ENCODE results near the gene SEMA4G. TPM values are rescaled to one million over a fixed set of nuclear protein-coding genes. Genes with fewer than 3 reads are reported as not detected.

The SEMA4G gene
- total RNA-seq, 1 experiment from 2014 or later: not detected

GRCh38 chr10:100976906-100977305, 7.6 kb downstream of the SEMA4G start:
- TF ChIP-seq CTCF (IDR thresholded peaks at IDR 0.05; ENCODE audit: unreplicated experiment): no peak
- H3K4me1 Mint-ChIP-seq (ENCODE audit: insufficient read depth, unreplicated experiment): no peaks in the 10 kb centered on the region
- POLR2A ChIA-PET: interaction anchor here (0.6 kb wide), 1 partner anchor 10 kb away, joined by 3 read pairs; the partner anchor contains the start of genes MRPL43 and TWNK
- no peak overlapping the region for H3K27ac Mint-ChIP-seq (ENCODE audit: low read depth, unreplicated experiment)
- no peaks in the 10 kb centered on the region for H3K9me3 Mint-ChIP-seq (ENCODE audit: unreplicated experiment)
- no peaks in the 10 kb centered on the region for H3K27me3 Mint-ChIP-seq (ENCODE audit: insufficient read depth, unreplicated experiment)
- no peak for DNase-seq (ENCODE audit: unreplicated experiment)
- intact Hi-C loops (cut with micrococcal nuclease): no loop called here
- BruUV-seq (replicated peaks): no TSS peak
- H3K4me3 Mint-ChIP-seq (ENCODE audit: unreplicated experiment): no peak overlapping the region
- CTCF ChIA-PET: no interaction called here
- H3K36me3 Mint-ChIP-seq (ENCODE audit: insufficient read depth, unreplicated experiment): peaks cover 15% of the 10 kb centered on the region

GRCh38 chr10:100977436-100977835, 8.1 kb downstream of the SEMA4G start:
- H3K4me3 Mint-ChIP-seq (ENCODE audit: unreplicated experiment): no peak overlapping the region
- CTCF ChIA-PET: no interaction called here
- no peak for DNase-seq (ENCODE audit: unreplicated experiment)
- POLR2A ChIA-PET: no interaction called here
- H3K9me3 Mint-ChIP-seq (ENCODE audit: unreplicated experiment): no peaks in the 10 kb centered on the region
- no TSS peak for BruUV-seq (replicated peaks)
- no peaks in the 10 kb centered on the region for H3K27me3 Mint-ChIP-seq (ENCODE audit: insufficient read depth, unreplicated experiment)
- H3K36me3 Mint-ChIP-seq (ENCODE audit: insufficient read depth, unreplicated experiment): peaks cover 21% of the 10 kb centered on the region
- H3K4me1 Mint-ChIP-seq (ENCODE audit: insufficient read depth, unreplicated experiment): no peaks in the 10 kb centered on the region
- intact Hi-C loops (cut with micrococcal nuclease): no loop called here
- TF ChIP-seq CTCF (IDR thresholded peaks at IDR 0.05; ENCODE audit: unreplicated experiment): no peak
- no peak overlapping the region for H3K27ac Mint-ChIP-seq (ENCODE audit: low read depth, unreplicated experiment)

- no peak overlapping the region for H3K27ac Mint-ChIP-seq (ENCODE audit: low read depth, unreplicated experiment)
- no peaks in the 10 kb centered on the region for H3K27me3 Mint-ChIP-seq (ENCODE audit: insufficient read depth, unreplicated experiment)
- no peaks in the 10 kb centered on the region for H3K4me1 Mint-ChIP-seq (ENCODE audit: insufficient read depth, unreplicated experiment)
- H3K4me3 Mint-ChIP-seq (ENCODE audit: unreplicated experiment): no peak overlapping the region
- intact Hi-C loops (cut with micrococcal nuclease): no loop called here
- no TSS peak for BruUV-seq (replicated peaks)
- no peak for TF ChIP-seq CTCF (IDR thresholded peaks at IDR 0.05; ENCODE audit: unreplicated experiment)
- no peak for DNase-seq (ENCODE audit: unreplicated experiment)
- POLR2A ChIA-PET: no interaction called here
- peaks cover 28% of the 10 kb centered on the region for H3K36me3 Mint-ChIP-seq (ENCODE audit: insufficient read depth, unreplicated experiment)
- CTCF ChIA-PET: no interaction called here
- no peaks in the 10 kb centered on the region for H3K9me3 Mint-ChIP-seq (ENCODE audit: unreplicated experiment)
Measured at GRCh38 chr10:100978121-100978900, 9.0 kb downstream of the SEMA4G start.

- intact Hi-C loops (cut with micrococcal nuclease): no loop called here
- no peaks in the 10 kb centered on the region for H3K4me1 Mint-ChIP-seq (ENCODE audit: insufficient read depth, unreplicated experiment)
- no peaks in the 10 kb centered on the region for H3K27me3 Mint-ChIP-seq (ENCODE audit: insufficient read depth, unreplicated experiment)
- no peak for DNase-seq (ENCODE audit: unreplicated experiment)
- peaks cover 28% of the 10 kb centered on the region for H3K36me3 Mint-ChIP-seq (ENCODE audit: insufficient read depth, unreplicated experiment)
- no peak for TF ChIP-seq CTCF (IDR thresholded peaks at IDR 0.05; ENCODE audit: unreplicated experiment)
- no peak overlapping the region for H3K27ac Mint-ChIP-seq (ENCODE audit: low read depth, unreplicated experiment)
- CTCF ChIA-PET: no interaction called here
- POLR2A ChIA-PET: no interaction called here
- H3K4me3 Mint-ChIP-seq (ENCODE audit: unreplicated experiment): no peak overlapping the region
- no peaks in the 10 kb centered on the region for H3K9me3 Mint-ChIP-seq (ENCODE audit: unreplicated experiment)
- no TSS peak for BruUV-seq (replicated peaks)
Measured at GRCh38 chr10:100978901-100979195, 9.5 kb downstream of the SEMA4G start.
